Astrocyte of the cerebellum (primary cell): ENCODE results near the gene ELOVL2.

Experiments
- DNase-seq: peaks from one replicate; pipeline ENCODE4 v3.0.0-alpha.2; 2011; ENCODE audit warnings: low read depth
- H3K4me3 ChIP-seq: 2 replicates; pipeline ENCODE4 v1.5.1; 2011; ENCODE audit warnings: mild to moderate bottlenecking, low read depth, low read length, moderate library complexity
- in situ Hi-C: cut with HindIII; loops from 2 replicates; pipeline ENCODE4 v1.10.0; 2017; ENCODE audit warnings: low sequenced_read_pairs
- TF ChIP-seq, protein P1 (sequence below): IDR thresholded peaks from 2 replicates; pipeline ENCODE4 v1.5.1; 2012; ENCODE audit warnings: low read length, low read depth, moderate library complexity, mild to moderate bottlenecking; ENCODE audit errors: missing control alignments

ELOVL2 gene

GRCh38 chr6:10977231-10977968, 66.7 kb downstream of the ELOVL2 start:
- H3K4me3 ChIP-seq, result no peak overlapping the region
- in situ Hi-C loops, result no loop called here
- TF ChIP-seq, protein P1, sequence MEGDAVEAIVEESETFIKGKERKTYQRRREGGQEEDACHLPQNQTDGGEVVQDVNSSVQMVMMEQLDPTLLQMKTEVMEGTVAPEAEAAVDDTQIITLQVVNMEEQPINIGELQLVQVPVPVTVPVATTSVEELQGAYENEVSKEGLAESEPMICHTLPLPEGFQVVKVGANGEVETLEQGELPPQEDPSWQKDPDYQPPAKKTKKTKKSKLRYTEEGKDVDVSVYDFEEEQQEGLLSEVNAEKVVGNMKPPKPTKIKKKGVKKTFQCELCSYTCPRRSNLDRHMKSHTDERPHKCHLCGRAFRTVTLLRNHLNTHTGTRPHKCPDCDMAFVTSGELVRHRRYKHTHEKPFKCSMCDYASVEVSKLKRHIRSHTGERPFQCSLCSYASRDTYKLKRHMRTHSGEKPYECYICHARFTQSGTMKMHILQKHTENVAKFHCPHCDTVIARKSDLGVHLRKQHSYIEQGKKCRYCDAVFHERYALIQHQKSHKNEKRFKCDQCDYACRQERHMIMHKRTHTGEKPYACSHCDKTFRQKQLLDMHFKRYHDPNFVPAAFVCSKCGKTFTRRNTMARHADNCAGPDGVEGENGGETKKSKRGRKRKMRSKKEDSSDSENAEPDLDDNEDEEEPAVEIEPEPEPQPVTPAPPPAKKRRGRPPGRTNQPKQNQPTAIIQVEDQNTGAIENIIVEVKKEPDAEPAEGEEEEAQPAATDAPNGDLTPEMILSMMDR, result no peak
- no peak for DNase-seq

DNA sequence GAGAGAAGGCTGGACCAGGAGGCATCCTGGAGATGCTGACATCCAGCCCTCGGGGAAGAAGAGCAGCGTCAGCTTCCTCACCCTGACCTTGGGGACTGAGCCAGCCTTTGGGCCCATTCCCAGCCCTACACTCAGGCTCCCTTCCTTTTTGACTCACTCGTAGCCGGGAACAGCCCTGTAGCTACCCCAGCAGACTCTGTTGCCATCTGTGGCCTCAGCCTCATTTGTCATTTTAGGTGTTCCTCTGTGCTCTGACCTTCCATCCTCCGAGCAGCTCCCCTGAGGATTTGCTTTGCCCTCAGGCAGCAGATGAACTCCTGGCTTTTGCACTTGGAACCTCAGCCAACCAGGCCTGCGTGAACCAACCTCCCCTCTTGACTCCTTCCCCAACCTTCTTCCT, 67.5 kb downstream of the ELOVL2 start:
- H3K4me3 ChIP-seq, result no peak overlapping the region
- DNase-seq, result no peak
- in situ Hi-C loops, result no loop called here
- TF ChIP-seq, protein P1, result no peak

DNA sequence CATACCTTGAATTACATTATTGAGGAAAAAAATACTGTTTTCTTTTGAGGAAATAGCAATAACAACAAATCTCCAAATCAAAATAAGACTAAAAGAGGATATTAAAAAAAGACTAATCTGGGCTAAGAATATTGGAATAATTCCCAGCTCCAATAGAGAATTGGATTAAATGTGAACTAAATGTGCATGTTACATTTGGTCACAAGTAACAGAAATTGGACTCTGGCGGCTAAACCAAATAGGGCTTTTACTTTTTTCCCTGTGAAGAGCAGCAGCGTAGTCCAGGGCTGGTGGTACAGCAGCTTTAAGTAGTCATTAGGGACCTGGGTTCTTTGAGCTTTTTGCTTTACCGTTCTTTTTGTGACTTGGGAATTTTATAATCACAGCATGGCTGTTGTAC, 71.9 kb downstream of the ELOVL2 start:
- H3K4me3 ChIP-seq, result no peak overlapping the region
- DNase-seq, result no peak
- TF ChIP-seq, protein P1, result no peak
- in situ Hi-C loops, result no loop called here

GRCh38 chr6:10970731-10971130, 73.4 kb downstream of the ELOVL2 start:
- in situ Hi-C loops, result no loop called here
- DNase-seq, result no peak
- H3K4me3 ChIP-seq, result no peak overlapping the region
- TF ChIP-seq, protein P1, result no peak

DNA sequence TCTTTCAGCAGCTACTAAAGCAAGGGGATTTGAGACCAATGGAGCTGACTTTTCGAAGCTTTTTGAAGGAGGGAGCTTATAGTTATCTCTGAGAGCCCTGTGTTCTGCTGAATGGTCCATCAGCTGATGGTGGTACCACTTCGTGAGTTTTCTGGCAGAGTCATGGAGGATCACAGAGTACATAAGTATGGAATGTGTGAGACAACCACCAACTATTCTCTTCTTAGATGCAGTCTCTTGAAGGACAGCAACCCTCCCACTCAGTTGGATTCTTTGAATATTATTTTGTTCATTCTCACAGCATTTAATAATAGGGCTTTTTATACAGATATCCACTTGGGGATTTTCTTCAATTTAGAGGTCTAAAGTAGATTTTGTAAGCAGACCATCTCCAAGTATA, 75.3 kb downstream of the ELOVL2 start:
- H3K4me3 ChIP-seq, result no peak overlapping the region
- in situ Hi-C loops, result no loop called here
- peak; percentile 5 for DNase-seq
- TF ChIP-seq, protein P1, result no peak

GRCh38 chr6:10964684-10965083, 79.4 kb downstream of the ELOVL2 start:
- H3K4me3 ChIP-seq, result no peak overlapping the region
- TF ChIP-seq, protein P1, result no peak
- in situ Hi-C loops, result no loop called here
- DNase-seq, result no peak
